Natural killer cell treated with Interleukin-12 subunit alpha and Interleukin-12 subunit beta and Interleukin-15 and Interleukin-18, amount 100 ng/mL, for 72 hours (primary cell): Measurements from ENCODE around the gene MYO1D. TPM values are rescaled to one million over a fixed set of nuclear protein-coding genes. Genes with fewer than 3 reads are reported as not detected.
"Not testable (repeated sequence)": the region's sequence is repeated elsewhere in the genome, so short reads cannot be mapped to it uniquely, and the experiment has no call there.

Experiments used
- ATAC-seq, 2 donors: fragments of 150-1000 bp; cut with Tn5 transposase in 1 of 2; sonication (Bioruptor Pico), chemical (Tn5 transposase) in 1 of 2; 2 replicates each; pipeline ENCODE4 v1.10.0; 2021
- DNase-seq: peaks from one replicate; pipeline ENCODE4 v3.0.0; 2022; ENCODE audit warnings: low spot score
- H3K27ac Mint-ChIP-seq, 2 donors: 1 replicate in 1 of 2; 2 replicates in 1 of 2; pipeline ENCODE4 v1.8.0; 2022; ENCODE audit warnings: mixed read lengths in 2 of 2, mild to moderate bottlenecking in 1 of 2, moderate library complexity in 1 of 2
- H3K27me3 Mint-ChIP-seq, 2 donors: 1 replicate in 1 of 2; 2 replicates in 1 of 2; pipeline ENCODE4 v1.8.0; 2022; ENCODE audit warnings: mixed read lengths in 2 of 2
- H3K36me3 Mint-ChIP-seq: one replicate; pipeline ENCODE4 v1.8.0; 2022; ENCODE audit warnings: mixed read lengths
- H3K4me1 Mint-ChIP-seq, 2 donors: 1 replicate in 1 of 2; 2 replicates in 1 of 2; pipeline ENCODE4 v1.8.0; 2022; ENCODE audit warnings: low read depth in 2 of 2, mixed read lengths in 2 of 2, mild to moderate bottlenecking in 1 of 2
- H3K4me3 Mint-ChIP-seq: one replicate; pipeline ENCODE4 v1.8.0; 2022; ENCODE audit warnings: mixed read lengths
- H3K9me3 Mint-ChIP-seq: 2 replicates; pipeline ENCODE4 v1.8.0; 2022; ENCODE audit warnings: mixed read lengths
- total RNA-seq, 2 donors: library from RNA; stranded (reverse); gene quantifications; one replicate each; pipeline ENCODE4 v1.2.3, GENCODE V29; 2022

Gene MYO1D
- total RNA-seq, 2 donors from 2014 or later: 25.7 to 25.8 TPM

DNA sequence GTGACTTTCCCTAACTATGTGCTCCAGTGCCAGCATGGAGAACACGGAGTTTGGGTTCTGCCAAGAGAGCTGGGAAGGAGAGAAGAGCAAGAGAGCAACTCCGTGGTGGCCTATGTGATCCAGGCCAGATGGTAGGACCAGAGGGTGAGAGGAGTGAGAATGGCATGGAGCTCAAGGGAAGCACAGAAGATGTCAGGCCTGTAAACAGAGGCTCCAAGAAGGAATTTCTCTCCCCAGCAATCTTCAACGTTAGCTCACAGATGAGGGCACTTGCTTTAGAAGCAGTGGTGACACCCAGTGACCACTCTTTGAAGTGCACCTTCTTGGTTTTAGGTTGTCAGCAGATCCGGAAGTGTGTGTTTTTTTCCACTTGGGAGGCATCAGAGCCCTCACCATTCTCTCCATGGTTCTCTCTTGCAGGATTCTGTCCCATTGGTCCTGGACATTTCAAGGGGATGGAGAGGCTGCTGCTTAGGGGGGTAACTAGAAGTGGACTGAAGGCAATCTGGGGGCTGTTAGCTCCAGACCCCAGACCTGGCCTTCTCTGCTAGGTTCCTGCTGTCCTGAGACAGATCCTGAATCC, 33.0 kb upstream of the MYO1D start:
- no peaks in the 10 kb centered on the region for H3K36me3 Mint-ChIP-seq
- no peak overlapping the region for H3K4me3 Mint-ChIP-seq
- ATAC-seq (peak; percentile 60 to 78), DNase-seq (peak; percentile 74)
- peaks cover 9 to 20% of the 10 kb centered on the region in 2 donors for H3K4me1 Mint-ChIP-seq
- H3K27ac Mint-ChIP-seq: peak overlapping the region in 1 of 2 donors; percentile 62
- H3K27me3 Mint-ChIP-seq: peaks cover 14 to 26% of the 10 kb centered on the region in 2 donors
- H3K9me3 Mint-ChIP-seq: no peaks in the 10 kb centered on the region

DNA sequence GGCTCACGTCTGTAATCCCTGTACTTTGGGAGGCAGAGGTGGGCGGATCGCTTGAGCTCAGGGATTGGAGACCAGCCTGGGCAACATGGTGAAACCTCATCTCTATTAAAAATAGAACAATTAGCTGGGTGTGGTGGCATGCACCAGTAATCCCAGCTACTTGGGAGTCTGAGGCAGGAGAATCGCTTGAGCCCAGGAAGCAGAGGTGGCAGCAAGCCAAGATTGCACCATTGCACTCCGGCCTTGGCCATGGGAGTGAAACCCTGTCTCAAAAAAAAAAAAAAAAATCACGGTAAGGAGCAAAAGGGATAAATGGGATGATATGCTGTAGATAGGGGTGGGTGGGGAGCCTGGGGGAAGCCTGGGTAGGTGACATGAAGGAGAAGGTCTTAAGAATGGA, 30.7 kb upstream of the MYO1D start:
- H3K9me3 Mint-ChIP-seq: no peaks in the 10 kb centered on the region
- H3K36me3 Mint-ChIP-seq: no peaks in the 10 kb centered on the region
- peaks cover 16 to 22% of the 10 kb centered on the region in 2 donors for H3K27me3 Mint-ChIP-seq
- DNase-seq: no peak
- ATAC-seq: no peak
- peak overlapping the region in 1 of 2 donors; percentile 45 for H3K27ac Mint-ChIP-seq
- peaks cover 3 to 18% of the 10 kb centered on the region in 2 donors for H3K4me1 Mint-ChIP-seq
- H3K4me3 Mint-ChIP-seq: no peak overlapping the region

DNA sequence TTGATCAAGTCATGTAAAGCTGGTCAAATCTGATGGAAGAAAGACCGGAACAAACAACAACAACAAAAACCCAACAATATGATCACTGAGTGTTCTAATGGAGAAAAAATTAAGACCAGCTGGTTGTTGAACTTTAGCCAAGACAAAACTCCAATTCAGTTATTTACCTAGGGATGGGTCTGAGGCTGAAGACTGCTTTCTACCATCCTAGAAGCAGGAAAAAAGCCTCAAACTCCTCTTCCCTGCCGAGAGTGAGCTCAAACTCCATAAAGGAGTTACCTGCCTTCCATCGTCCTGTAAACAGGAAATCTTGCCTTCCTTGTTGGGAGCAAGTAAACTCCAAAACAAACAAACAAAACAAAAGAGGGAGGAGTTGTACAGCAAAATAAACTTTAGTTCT, 28.0 kb upstream of the MYO1D start:
- no peak for DNase-seq
- no peak for ATAC-seq
- no peaks in the 10 kb centered on the region for H3K9me3 Mint-ChIP-seq
- peaks cover 16 to 23% of the 10 kb centered on the region in 2 donors for H3K27me3 Mint-ChIP-seq
- H3K27ac Mint-ChIP-seq: no peak overlapping the region
- peaks cover 3 to 18% of the 10 kb centered on the region in 2 donors for H3K4me1 Mint-ChIP-seq
- no peaks in the 10 kb centered on the region for H3K36me3 Mint-ChIP-seq
- H3K4me3 Mint-ChIP-seq: no peak overlapping the region

DNA sequence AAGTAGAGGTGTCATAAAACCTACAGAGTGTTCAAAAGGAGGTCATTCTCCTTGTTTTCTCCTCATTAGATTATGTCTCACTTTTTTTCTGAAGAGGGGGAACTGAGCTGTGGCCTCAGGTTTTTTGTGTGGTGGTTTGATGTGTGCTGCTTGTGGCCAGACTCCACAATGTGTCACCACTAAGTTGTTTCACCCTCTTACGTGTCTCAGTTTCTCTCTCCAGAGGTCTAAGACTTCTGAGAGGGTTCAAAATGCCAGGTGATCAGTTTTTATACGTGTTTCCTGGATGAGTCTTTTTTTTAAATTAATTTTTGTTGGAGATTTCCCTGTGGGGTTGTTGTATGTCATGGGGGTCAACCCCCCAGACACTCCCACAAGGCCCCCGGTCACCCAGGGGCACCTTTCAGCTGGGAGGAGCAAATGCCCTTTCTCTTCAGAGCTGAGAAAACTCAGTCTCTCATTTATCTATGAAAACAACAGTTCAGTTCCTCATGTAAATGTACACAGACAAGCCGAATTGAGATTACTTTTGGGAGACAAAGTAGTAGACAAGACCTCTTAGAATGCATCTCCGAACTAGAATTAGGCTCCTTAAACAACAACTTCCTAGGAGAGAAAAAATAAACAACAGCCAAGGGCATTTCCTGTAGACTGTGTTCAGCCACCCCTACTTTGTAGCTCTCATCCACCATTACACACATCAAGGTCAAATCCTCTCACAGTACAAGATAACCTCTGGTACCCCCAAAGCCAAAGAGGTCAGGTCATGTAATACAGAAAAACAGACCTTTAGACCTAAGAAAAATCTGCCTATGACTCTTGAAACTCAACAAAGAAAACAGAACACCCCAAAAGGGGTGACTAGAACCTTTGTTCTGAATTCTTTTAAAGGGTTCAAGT, 27.1 kb upstream of the MYO1D start:
- DNase-seq (no peak), ATAC-seq (peak in 1 of 2 donors; percentile 86)
- Mint-ChIP-seq H3K9me3 (no peaks in the 10 kb centered on the region), H3K4me3 (peak overlapping the region; percentile 14), H3K36me3 (no peaks in the 10 kb centered on the region), H3K27ac (peak overlapping the region in 1 of 2 donors; percentile 56), H3K4me1 (peaks cover 3 to 18% of the 10 kb centered on the region in 2 donors), H3K27me3 (peaks cover 16 to 18% of the 10 kb centered on the region in 2 donors)

DNA sequence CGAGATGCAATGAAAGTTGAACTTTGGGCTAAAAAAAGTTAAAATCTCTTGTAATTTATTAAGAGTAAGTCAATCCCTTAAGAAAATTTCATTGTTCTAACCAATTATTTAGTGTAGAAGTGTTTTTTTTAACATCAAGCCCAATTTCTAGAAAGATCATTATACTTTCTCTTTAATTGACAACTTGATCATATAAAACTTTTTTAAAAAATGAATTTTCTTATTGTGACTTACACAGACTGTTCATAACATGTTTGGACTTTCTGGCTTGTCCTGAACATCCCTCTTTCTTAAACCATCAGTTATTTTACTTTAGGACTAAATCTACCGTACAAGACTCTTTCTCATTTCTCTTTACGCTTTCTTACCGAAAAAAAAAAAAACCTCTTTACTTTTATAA, 24.8 kb upstream of the MYO1D start:
- peaks cover 28 to 30% of the 10 kb centered on the region in 2 donors for H3K27me3 Mint-ChIP-seq
- H3K4me1 Mint-ChIP-seq: peaks cover 3 to 18% of the 10 kb centered on the region in 2 donors
- no peak for ATAC-seq
- H3K27ac Mint-ChIP-seq: no peak overlapping the region
- no peaks in the 10 kb centered on the region for H3K9me3 Mint-ChIP-seq
- no peaks in the 10 kb centered on the region for H3K36me3 Mint-ChIP-seq
- DNase-seq: no peak
- no peak overlapping the region for H3K4me3 Mint-ChIP-seq

DNA sequence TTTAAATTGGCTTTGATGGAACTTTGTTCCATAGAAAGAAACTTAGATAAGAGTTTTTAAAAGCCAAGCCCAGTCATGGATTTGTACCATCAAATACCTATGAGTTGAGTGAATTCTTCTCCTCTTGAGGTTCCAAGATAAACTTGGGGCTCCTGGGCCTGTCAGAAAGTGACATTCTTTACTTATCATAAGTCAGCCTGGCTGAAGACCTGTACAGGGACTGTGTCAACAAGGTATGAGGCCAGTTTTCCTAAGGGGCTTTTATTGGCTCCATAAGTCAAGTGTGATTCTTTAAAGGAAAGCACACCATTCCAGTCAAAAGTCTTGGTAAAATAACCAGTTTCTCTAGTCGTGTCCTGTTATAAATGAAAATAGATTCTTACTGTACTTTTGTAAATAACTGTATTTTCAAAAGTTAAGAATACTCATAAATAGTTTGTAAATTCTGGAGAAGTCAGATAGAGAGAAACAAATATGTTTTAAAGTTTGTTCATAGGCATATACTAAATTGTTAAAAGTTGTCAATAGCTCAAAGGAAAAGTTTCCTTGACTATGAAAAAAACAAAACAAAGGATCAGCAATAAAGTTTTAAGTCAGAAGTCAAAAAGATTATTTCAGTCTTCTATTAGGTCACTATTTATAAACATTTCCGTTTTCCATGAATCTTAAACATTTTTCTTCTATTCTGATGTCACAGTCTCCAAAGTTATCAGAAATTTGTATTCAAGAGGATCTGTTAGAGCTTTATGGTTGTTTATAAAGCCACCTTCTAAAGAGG, 22.5 kb upstream of the MYO1D start:
- DNase-seq (no peak), ATAC-seq (no peak)
- no peak overlapping the region for H3K27ac Mint-ChIP-seq
- H3K9me3 Mint-ChIP-seq: no peaks in the 10 kb centered on the region
- H3K36me3 Mint-ChIP-seq: no peaks in the 10 kb centered on the region
- peaks cover 3 to 9% of the 10 kb centered on the region in 2 donors for H3K4me1 Mint-ChIP-seq
- H3K27me3 Mint-ChIP-seq: peaks cover 19 to 24% of the 10 kb centered on the region in 2 donors
- H3K4me3 Mint-ChIP-seq: no peak overlapping the region

DNA sequence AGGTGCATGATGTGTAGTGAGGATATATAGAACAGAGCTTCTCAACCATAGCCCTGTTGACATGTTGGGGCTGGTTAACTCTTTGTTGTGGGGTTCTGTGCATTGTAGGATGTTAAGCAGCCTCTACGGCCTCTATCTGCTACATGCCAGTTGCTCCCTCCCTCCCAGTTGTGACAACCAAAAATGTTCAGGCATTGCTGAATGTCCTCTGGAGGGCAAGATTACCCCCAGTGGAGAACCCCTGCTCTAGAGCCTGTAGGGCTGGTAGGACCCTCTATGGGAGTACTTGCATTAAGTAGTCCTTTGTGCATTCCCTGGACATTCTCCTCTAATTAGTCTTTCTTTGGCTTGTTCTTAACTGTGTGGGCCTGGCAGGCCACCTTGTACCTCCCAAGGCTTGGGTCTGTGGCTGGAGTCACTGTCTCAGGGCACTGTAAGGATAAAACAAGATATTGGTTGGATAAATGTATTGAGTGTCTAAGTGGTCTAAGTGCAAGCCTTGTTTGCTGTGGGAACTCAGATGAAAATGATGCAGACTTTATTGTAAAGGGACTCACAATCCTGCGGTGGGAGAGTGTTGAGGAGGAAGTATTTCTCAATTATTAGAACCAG, 19.8 kb upstream of the MYO1D start:
- Mint-ChIP-seq H3K27ac (no peak overlapping the region), H3K27me3 (peaks cover 19 to 23% of the 10 kb centered on the region in 2 donors), H3K4me1 (no peaks in the 10 kb centered on the region), H3K36me3 (no peaks in the 10 kb centered on the region), H3K4me3 (no peak overlapping the region), H3K9me3 (no peaks in the 10 kb centered on the region)
- ATAC-seq: peak in 1 of 2 donors; percentile 27
- DNase-seq: no peak

DNA sequence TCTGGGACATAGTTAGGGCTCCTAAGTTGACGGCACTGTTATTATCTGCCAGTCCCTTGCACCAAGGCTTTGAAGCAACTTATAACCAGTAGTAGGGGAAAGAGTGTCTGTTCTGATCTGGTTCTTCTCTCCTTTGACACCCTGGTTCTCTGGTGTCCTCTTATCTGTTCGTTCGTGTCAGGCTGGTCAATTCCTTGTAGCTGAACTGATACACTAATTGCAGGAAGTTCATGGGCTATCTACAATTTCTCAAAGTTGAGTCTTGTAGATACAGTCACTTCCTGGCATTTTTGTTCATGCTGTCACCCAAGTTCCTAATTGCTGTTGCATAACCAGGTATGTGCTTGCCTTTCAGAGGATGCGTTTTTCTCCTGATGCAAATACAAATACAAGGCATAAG, 17.3 kb upstream of the MYO1D start:
- DNase-seq: no peak

DNA sequence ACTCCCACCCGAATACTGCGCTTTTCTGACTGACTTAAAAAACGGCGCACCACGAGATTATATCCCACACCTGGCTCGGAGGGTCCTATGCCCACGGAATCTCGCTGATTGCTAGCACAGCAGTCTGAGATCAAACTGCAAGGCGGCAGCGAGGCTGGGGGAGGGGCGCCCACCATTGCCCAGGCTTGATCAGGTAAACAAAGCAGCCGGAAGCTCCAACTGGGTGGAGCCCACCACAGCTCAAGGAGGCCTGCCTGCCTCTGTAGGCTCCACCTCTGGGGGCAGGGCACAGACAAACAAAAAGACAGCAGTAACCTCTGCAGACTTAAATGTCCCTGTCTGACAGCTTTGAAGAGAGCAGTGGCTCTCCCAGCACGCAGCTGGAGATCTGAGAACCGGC, 10.5 kb upstream of the MYO1D start:
- not testable (repeated sequence) for H3K4me1 Mint-ChIP-seq, H3K27ac Mint-ChIP-seq, H3K9me3 Mint-ChIP-seq, H3K4me3 Mint-ChIP-seq, ATAC-seq, H3K36me3 Mint-ChIP-seq, DNase-seq
- H3K27me3 Mint-ChIP-seq: peaks cover 0 to 12% of the 10 kb centered on the region in 2 donors

More for the DNA sequence above, 17.3 kb upstream of the MYO1D start:
- H3K27ac Mint-ChIP-seq: no peak overlapping the region
- peaks cover 19 to 23% of the 10 kb centered on the region in 2 donors for H3K27me3 Mint-ChIP-seq
- H3K4me1 Mint-ChIP-seq: no peaks in the 10 kb centered on the region
- H3K36me3 Mint-ChIP-seq: no peaks in the 10 kb centered on the region
- H3K4me3 Mint-ChIP-seq: no peak overlapping the region
- no peak for ATAC-seq
- no peaks in the 10 kb centered on the region for H3K9me3 Mint-ChIP-seq

DNA sequence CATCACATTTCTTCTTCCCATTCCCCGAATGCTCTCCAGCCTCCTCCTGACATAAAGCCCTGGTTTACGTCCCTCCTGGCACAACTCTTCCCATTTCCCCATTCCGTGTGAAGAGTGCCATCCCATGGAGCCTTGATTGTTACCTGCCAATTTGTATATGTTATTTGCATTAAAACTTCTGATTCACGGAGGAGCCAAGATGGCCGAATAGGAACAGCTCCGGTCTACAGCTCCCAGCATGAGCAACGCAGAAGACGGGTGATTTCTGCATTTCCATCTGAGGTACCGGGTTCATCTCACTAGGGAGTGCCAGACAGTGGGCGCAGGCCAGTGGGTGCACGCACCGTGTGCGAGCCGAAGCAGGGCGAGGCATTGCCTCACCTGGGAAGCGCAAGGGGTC, 10.0 kb upstream of the MYO1D start:
- H3K9me3 Mint-ChIP-seq, ATAC-seq, H3K27ac Mint-ChIP-seq, DNase-seq, H3K4me3 Mint-ChIP-seq, H3K4me1 Mint-ChIP-seq, H3K36me3 Mint-ChIP-seq: not testable (repeated sequence)
- peaks cover 0 to 13% of the 10 kb centered on the region in 2 donors for H3K27me3 Mint-ChIP-seq

DNA sequence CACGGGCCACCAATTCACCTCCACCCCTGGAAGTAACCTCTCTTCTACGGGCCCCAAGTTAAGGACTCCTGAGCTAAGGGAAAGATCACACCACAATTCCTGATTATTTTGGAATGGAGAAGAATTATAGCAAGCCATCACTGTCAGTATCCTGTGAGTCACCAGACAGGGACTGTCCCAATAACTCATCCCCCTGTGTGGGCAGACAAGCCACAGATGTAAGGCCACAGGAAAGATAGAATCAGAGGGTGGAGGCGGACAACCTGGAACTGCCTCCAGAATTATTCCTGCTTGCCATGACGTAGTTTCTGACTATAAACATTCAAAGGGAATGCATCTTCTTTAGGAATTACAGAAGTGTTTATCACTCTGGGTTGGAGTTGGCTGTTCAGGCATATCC, 5.8 kb upstream of the MYO1D start:
- no peak for DNase-seq
- ATAC-seq: peak; percentile 59 to 65
- Mint-ChIP-seq H3K4me3 (no peak overlapping the region), H3K27me3 (peaks cover 16 to 28% of the 10 kb centered on the region in 2 donors), H3K9me3 (no peaks in the 10 kb centered on the region), H3K36me3 (no peaks in the 10 kb centered on the region), H3K27ac (no peak overlapping the region), H3K4me1 (peaks cover 9 to 13% of the 10 kb centered on the region in 2 donors)

DNA sequence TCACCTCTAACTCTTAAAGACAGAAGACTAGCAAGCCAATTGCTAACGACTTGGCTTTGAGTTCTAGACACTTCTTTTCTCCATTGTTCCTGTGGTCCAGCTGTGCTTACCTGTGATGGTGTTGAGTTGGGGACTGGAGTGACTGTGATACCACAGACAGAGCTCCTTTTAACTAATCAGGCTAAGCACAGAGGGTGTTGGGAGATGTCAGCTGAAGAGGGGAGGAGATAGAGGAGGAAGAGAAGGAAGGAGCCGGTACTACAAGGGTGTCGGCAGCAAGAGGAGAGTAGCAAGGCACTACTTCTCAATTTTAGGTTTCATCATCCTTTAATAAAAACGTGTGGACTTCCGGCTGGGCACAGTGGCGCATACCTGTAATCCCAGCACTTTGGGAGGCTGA, 5.1 kb upstream of the MYO1D start:
- Mint-ChIP-seq H3K27ac (no peak overlapping the region), H3K4me3 (no peak overlapping the region), H3K36me3 (no peaks in the 10 kb centered on the region), H3K27me3 (peaks cover 16 to 28% of the 10 kb centered on the region in 2 donors), H3K4me1 (peaks cover 15 to 17% of the 10 kb centered on the region in 2 donors), H3K9me3 (no peaks in the 10 kb centered on the region)
- DNase-seq: no peak
- no peak for ATAC-seq

DNA sequence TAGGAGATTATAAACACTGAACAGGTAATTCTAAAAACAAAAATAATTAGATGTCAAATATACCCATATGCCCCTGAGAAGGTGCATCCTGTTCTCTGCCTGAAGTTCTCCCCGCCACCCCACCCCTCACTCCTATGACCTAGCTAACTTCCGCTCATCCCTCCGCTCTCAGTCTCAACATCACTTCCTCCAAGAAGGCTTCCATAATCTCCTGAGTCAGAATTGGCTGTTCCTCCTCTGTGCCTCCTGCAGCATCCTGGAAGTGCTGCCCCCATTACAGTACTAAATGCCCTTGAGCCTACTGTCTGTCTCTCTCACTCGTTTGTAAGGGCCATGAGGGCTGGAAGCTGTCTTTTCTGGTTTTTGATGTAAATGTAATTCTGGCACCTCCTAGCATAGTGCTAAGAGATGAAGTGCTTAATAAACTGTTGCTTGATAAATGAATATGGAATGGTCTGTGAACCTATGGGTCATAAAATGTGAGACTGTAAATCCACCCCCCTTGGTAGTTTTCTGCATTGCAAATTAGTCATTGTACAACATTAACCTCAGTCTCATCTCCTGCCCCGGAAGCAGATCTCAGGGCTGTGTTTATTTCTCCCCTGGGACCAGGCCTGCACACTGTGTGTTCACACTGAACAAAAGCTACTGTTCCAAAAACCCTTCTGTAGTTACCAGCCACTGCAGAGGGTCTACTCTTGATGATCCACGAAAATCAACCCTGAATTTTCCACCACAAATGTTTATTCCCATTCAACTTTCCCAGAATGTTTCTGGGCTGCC, 3.9 kb upstream of the MYO1D start:
- Mint-ChIP-seq H3K27ac (no peak overlapping the region), H3K36me3 (no peaks in the 10 kb centered on the region), H3K4me1 (peaks cover 19 to 21% of the 10 kb centered on the region in 2 donors), H3K4me3 (no peak overlapping the region), H3K27me3 (peaks cover 16 to 26% of the 10 kb centered on the region in 2 donors), H3K9me3 (no peaks in the 10 kb centered on the region)
- ATAC-seq: no peak
- DNase-seq: no peak
